ENCODE results near the gene RPTOR. TPM values are rescaled to one million over a fixed set of nuclear protein-coding genes. Genes with fewer than 3 reads are reported as not detected.
"Not testable (repeated sequence)": the region's sequence is repeated elsewhere in the genome, so short reads cannot be mapped to it uniquely, and the experiment has no call there.

Gene RPTOR
- total RNA-seq, 1 donor = 29.8 TPM

DNA sequence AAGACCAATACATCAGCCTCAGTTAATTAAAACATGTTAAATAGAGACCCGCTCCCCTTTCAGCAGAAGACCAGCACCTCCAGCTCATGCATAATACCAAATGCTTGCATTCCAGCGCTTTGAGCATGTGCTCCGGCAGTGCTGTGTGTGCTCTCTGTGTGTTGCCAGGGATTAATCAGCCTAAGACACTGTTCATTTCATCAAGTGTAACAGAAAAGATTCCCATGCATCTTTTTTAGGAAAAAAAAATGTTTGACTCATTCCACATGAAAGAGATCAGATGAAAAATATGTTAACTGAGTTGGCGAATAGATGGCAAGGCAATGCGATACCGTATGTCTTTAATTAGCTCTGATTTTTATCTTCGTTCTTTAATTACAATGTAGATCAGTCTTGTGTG, 187.6 kb downstream of the RPTOR start:
- no peaks in the 10 kb centered on the region for H3K27me3 ChIP-seq (ENCODE audit: insufficient read depth, low read length)
- H3K9me3 ChIP-seq (ENCODE audit: low read depth, low read length) = no peaks in the 10 kb centered on the region
- peaks cover 11% of the 10 kb centered on the region for H3K4me1 ChIP-seq (ENCODE audit: insufficient read depth, low read length)
- no peak overlapping the region for H3K4me3 ChIP-seq (ENCODE audit: low read length)

GRCh38 chr17:80737106-80738019, 192.7 kb downstream of the RPTOR start:
- Histone ChIP-seq H3K4me3 (ENCODE audit: low read length) (no peak overlapping the region), H3K27me3 (ENCODE audit: insufficient read depth, low read length) (no peaks in the 10 kb centered on the region), H3K4me1 (ENCODE audit: insufficient read depth, low read length) (peaks cover 33% of the 10 kb centered on the region), H3K9me3 (ENCODE audit: low read depth, low read length) (no peaks in the 10 kb centered on the region)

DNA sequence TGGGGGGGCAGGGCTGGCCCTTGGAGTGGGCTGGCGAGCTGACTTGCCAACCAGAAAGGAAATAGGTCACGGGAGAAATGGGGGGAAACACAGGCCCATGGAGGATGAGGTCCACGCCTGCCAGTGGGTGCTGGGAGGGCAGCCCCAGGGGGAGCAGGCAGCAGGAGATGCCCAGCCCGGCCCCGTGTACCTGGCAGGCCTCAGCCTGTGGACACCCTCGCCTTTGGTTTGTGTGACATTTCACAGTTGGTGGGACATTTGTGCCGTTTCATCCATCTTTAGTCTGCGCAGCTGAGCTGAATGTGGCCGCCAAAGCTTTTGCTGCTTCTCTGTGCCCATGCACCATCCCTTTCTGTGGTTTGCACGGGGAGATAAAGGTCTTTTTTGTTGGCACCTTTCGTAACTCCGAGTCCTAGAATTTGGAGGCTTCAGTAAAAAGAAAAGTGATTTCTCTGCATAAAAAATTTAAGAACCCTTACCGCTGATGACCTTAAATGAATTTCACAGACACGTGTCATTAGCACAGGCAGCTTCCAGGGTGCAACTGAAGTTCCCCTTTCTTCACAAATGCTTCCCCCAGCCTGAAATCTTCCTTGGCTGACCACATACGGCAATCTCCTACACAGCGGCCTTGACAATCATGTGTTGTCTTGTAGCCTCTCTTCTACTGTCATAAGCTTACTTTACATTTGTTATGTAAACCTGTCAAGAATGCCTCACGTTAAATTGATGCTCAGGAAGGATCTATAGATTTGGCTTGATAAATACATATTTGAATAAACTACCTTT, 193.6 kb downstream of the RPTOR start:
- Histone ChIP-seq H3K4me1 (ENCODE audit: insufficient read depth, low read length) (peaks cover 33% of the 10 kb centered on the region), H3K27me3 (ENCODE audit: insufficient read depth, low read length) (no peaks in the 10 kb centered on the region), H3K9me3 (ENCODE audit: low read depth, low read length) (no peaks in the 10 kb centered on the region), H3K4me3 (ENCODE audit: low read length) (no peak overlapping the region)

GRCh38 chr17:80738987-80739730, 194.5 kb downstream of the RPTOR start:
- no peaks in the 10 kb centered on the region for H3K9me3 ChIP-seq (ENCODE audit: low read depth, low read length)
- peaks cover 33% of the 10 kb centered on the region for H3K4me1 ChIP-seq (ENCODE audit: insufficient read depth, low read length)
- no peaks in the 10 kb centered on the region for H3K27me3 ChIP-seq (ENCODE audit: insufficient read depth, low read length)
- H3K4me3 ChIP-seq (ENCODE audit: low read length) = no peak overlapping the region

DNA sequence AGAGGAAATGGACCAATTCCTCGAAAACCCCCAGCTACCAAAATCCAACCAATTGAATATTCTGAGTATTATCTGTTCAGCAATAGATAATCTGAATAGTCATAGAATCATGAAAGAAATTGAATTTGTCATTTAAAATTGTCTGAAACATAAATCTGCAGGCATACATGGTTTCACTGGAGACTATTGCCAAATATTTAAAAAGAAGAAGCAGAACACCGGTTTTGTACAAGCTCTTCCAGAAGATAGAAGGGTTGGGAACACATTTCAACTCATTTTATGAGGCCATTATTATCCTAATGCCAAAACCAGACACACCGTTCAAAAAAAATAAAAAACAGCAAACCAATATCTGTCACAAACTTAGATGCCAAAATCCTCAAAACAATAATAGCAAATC, 195.5 kb downstream of the RPTOR start:
- peaks cover 33% of the 10 kb centered on the region for H3K4me1 ChIP-seq (ENCODE audit: insufficient read depth, low read length)
- no peak overlapping the region for H3K4me3 ChIP-seq (ENCODE audit: low read length)
- no peaks in the 10 kb centered on the region for H3K27me3 ChIP-seq (ENCODE audit: insufficient read depth, low read length)

GRCh38 chr17:80742091-80742490, 197.5 kb downstream of the RPTOR start:
- Histone ChIP-seq H3K9me3 (ENCODE audit: low read depth, low read length) (no peaks in the 10 kb centered on the region), H3K27me3 (ENCODE audit: insufficient read depth, low read length) (no peaks in the 10 kb centered on the region), H3K4me1 (ENCODE audit: insufficient read depth, low read length) (peaks cover 27% of the 10 kb centered on the region), H3K4me3 (ENCODE audit: low read length) (no peak overlapping the region)

More for the DNA sequence above, 195.5 kb downstream of the RPTOR start:
- H3K9me3 ChIP-seq (ENCODE audit: low read depth, low read length) = no peaks in the 10 kb centered on the region

GRCh38 chr17:80742581-80743180, 198.0 kb downstream of the RPTOR start:
- peaks cover 21% of the 10 kb centered on the region for H3K4me1 ChIP-seq (ENCODE audit: insufficient read depth, low read length)
- H3K9me3 ChIP-seq (ENCODE audit: low read depth, low read length) = no peaks in the 10 kb centered on the region
- H3K4me3 ChIP-seq (ENCODE audit: low read length) = no peak overlapping the region
- no peaks in the 10 kb centered on the region for H3K27me3 ChIP-seq (ENCODE audit: insufficient read depth, low read length)

- H3K27me3 ChIP-seq (ENCODE audit: insufficient read depth, low read length) = no peaks in the 10 kb centered on the region
- no peak overlapping the region for H3K4me3 ChIP-seq (ENCODE audit: low read length)
- H3K9me3 ChIP-seq (ENCODE audit: low read depth, low read length) = no peaks in the 10 kb centered on the region
- H3K4me1 ChIP-seq (ENCODE audit: insufficient read depth, low read length) = peaks cover 15% of the 10 kb centered on the region
These were observed 198.6 kb downstream of the RPTOR start for GRCh38 chr17:80743181-80743771.

DNA sequence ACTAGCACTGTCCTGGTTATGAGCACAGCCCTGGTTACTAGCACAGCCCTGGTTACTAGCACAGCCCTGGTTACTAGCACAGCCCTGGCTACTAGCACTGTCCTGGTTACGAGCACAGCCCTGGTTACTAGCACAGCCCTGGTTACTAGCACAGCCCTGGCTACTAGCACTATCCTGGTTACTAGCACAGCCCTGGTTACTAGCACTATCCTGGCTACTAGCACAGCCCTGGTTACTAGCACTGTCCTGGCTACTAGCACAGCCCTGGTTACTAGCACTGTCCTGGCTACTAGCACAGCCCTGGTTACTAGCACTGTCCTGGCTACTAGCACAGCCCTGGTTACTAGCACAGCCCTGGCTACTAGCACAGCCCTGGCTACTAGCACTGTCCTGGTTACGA, 199.3 kb downstream of the RPTOR start:
- H3K9me3 ChIP-seq (ENCODE audit: low read depth, low read length); H3K27me3 ChIP-seq (ENCODE audit: insufficient read depth, low read length); H3K4me3 ChIP-seq (ENCODE audit: low read length); H3K4me1 ChIP-seq (ENCODE audit: insufficient read depth, low read length): not testable (repeated sequence)

GRCh38 chr17:80744725-80745124, 200.1 kb downstream of the RPTOR start:
- H3K4me3 ChIP-seq (ENCODE audit: low read length); H3K9me3 ChIP-seq (ENCODE audit: low read depth, low read length); H3K4me1 ChIP-seq (ENCODE audit: insufficient read depth, low read length); H3K27me3 ChIP-seq (ENCODE audit: insufficient read depth, low read length): not testable (repeated sequence)

GRCh38 chr17:80745183-80745582, 200.5 kb downstream of the RPTOR start:
- no peak overlapping the region for H3K4me3 ChIP-seq (ENCODE audit: low read length)

GRCh38 chr17:80746262-80746935, 201.8 kb downstream of the RPTOR start:
- Histone ChIP-seq H3K4me1 (ENCODE audit: insufficient read depth, low read length) (peaks cover 15% of the 10 kb centered on the region), H3K27me3 (ENCODE audit: insufficient read depth, low read length) (no peaks in the 10 kb centered on the region), H3K9me3 (ENCODE audit: low read depth, low read length) (no peaks in the 10 kb centered on the region), H3K4me3 (ENCODE audit: low read length) (no peak overlapping the region)

More at GRCh38 chr17:80745183-80745582, 200.5 kb downstream of the RPTOR start:
- no peaks in the 10 kb centered on the region for H3K9me3 ChIP-seq (ENCODE audit: low read depth, low read length)
- no peaks in the 10 kb centered on the region for H3K27me3 ChIP-seq (ENCODE audit: insufficient read depth, low read length)
- H3K4me1 ChIP-seq (ENCODE audit: insufficient read depth, low read length) = peaks cover 11% of the 10 kb centered on the region

DNA sequence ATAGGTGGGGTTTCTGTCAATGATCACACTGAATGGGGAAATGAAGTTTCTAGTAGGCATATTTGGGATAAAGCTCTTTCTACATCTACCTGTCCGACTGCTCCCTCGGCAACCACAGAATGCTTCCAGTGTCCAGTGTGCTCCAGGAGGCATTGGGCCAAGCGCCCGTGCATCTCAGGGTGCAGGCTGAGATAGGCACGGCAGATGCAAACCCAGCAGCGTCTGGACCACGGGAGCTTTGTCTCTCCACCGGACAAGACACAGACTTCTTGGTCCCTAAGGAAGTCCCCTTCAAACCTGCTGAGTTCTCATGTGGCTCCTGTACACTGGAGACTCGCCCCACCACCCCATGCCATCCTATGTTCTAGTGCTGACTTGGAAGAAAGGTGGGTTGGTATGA, 202.8 kb downstream of the RPTOR start:
- Histone ChIP-seq H3K4me1 (ENCODE audit: insufficient read depth, low read length) (peaks cover 14% of the 10 kb centered on the region), H3K4me3 (ENCODE audit: low read length) (no peak overlapping the region), H3K27me3 (ENCODE audit: insufficient read depth, low read length) (no peaks in the 10 kb centered on the region), H3K9me3 (ENCODE audit: low read depth, low read length) (no peaks in the 10 kb centered on the region)

GRCh38 chr17:80749611-80750010, 205.0 kb downstream of the RPTOR start:
- no peaks in the 10 kb centered on the region for H3K27me3 ChIP-seq (ENCODE audit: insufficient read depth, low read length)
- H3K4me1 ChIP-seq (ENCODE audit: insufficient read depth, low read length) = peaks cover 14% of the 10 kb centered on the region
- no peak overlapping the region for H3K4me3 ChIP-seq (ENCODE audit: low read length)
- H3K9me3 ChIP-seq (ENCODE audit: low read depth, low read length) = no peaks in the 10 kb centered on the region
